ENCODE results near the gene ZWILCH.

GRCh38 chr15:66594344-66594743, 89.2 kb downstream of the ZWILCH start:
- TF ChIP-seq FOXM1 (IDR thresholded peaks at IDR 0.05; ENCODE audit: borderline replicate concordance, low read depth) (no peak), TAF1 (IDR thresholded peaks at IDR 0.05; ENCODE audit: low read depth) (no peak), YY1 (IDR thresholded peaks at IDR 0.05; ENCODE audit: low read depth) (no peak)
